GM18499 (cell line): ENCODE results near the gene DMAC2.
"Not testable (repeated sequence)": the region's sequence is repeated elsewhere in the genome, so short reads cannot be mapped to it uniquely, and the experiment has no call there.

ENCODE experiments used
- ATAC-seq: cut with Tn5 transposase; IDR thresholded peaks from one replicate; pipeline ENCODE4 v1.9.1; 2021; ENCODE audit warnings: moderate number of reproducible peaks; ENCODE audit not compliant: insufficient read depth, unreplicated experiment

Gene DMAC2

GRCh38 chr19:41439441-41440222, at the start of gene DMAC2:
TSS of gene DMAC2 (minus strand) at chr19:41439912. CDS start at chr19:41439899, 13 bp downstream.
- ATAC-seq: peak; percentile 77

GRCh38 chr19:41486953-41487352, 47.2 kb upstream of the DMAC2 start:
- ATAC-seq: not testable (repeated sequence)

- no peak for ATAC-seq
Measured at GRCh38 chr19:41484822-41485221, 45.1 kb upstream of the DMAC2 start.

- no peak for ATAC-seq
Measured at GRCh38 chr19:41480336-41480735, 40.6 kb upstream of the DMAC2 start.

- no peak for ATAC-seq
Measured at GRCh38 chr19:41479757-41480191, 40.1 kb upstream of the DMAC2 start.

GRCh38 chr19:41478875-41479756, 39.4 kb upstream of the DMAC2 start:
- ATAC-seq: no peak

- no peak for ATAC-seq
Measured at GRCh38 chr19:41478171-41478570, 38.5 kb upstream of the DMAC2 start.

GRCh38 chr19:41476583-41476982, 36.9 kb upstream of the DMAC2 start:
- ATAC-seq: no peak

GRCh38 chr19:41463257-41464256, 23.8 kb upstream of the DMAC2 start:
- ATAC-seq: not testable (repeated sequence)

- ATAC-seq: no peak
Measured at GRCh38 chr19:41462497-41462896, 22.8 kb upstream of the DMAC2 start.

GRCh38 chr19:41457241-41457640, 17.5 kb upstream of the DMAC2 start:
- ATAC-seq: no peak

GRCh38 chr19:41456342-41456918, 16.7 kb upstream of the DMAC2 start:
- no peak for ATAC-seq

GRCh38 chr19:41455936-41456335, 16.2 kb upstream of the DMAC2 start:
- ATAC-seq: no peak

- no peak for ATAC-seq
Measured at GRCh38 chr19:41452584-41453275, 13.0 kb upstream of the DMAC2 start.

GRCh38 chr19:41449865-41450178, 10.1 kb upstream of the DMAC2 start:
- no peak for ATAC-seq

- ATAC-seq: no peak
Measured at GRCh38 chr19:41449079-41449864, 9.6 kb upstream of the DMAC2 start.

- no peak for ATAC-seq
Measured at GRCh38 chr19:41447732-41448332, 8.1 kb upstream of the DMAC2 start.

- ATAC-seq: no peak
Measured at GRCh38 chr19:41445575-41445974, 5.9 kb upstream of the DMAC2 start.
